Measurements from ENCODE around the gene DUSP8.
"Not testable (repeated sequence)": the region's sequence is repeated elsewhere in the genome, so short reads cannot be mapped to it uniquely, and the experiment has no call there.

DNA sequence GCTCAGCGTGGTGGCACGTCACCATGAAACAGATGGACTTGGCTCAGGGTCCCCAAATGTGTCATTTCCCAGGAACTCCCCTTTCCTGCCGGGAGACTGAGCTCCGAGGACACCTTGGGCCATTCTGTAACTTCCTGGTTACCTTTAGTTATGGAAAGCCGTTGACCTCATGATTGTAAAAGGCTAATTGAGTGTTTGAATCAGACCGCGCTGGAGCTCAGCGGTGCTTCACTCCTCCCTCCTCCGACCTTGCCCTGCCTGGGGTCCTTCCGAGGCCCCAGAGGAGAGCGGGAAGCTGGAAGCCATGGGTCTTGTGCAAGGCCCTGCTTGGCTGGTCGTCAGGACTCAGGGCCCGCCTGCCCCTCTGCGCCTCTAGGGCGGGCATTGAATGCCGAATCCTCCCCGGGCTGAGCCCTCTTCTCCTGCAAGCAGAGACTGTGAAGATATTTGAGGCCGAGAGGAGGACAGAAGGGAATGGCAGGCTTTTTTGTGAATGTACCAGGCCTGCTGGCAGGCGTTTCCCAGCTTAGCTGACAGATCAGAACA, 24.6 kb upstream of the DUSP8 start:
- not testable (repeated sequence) for TF ChIP-seq EZH2 (IDR thresholded peaks at IDR 0.05; ENCODE audit: low read depth, low read length, severe bottlenecking); CREB1 (IDR thresholded peaks at IDR 0.05)
